MM.1S (cell line): ENCODE measurements around the gene TBL1XR1.

Source experiments
- DNase-seq: peaks from one replicate; pipeline ENCODE4 v3.0.0-alpha.2; 2015
- H2AFZ ChIP-seq: fragments of 300-600 bp; sonication (generic); 2 replicates; pipeline ENCODE4 v1.6.0; 2016; ENCODE audit warnings: antibody characterized with exemption, low read length
- H3F3A ChIP-seq: fragments of 300-600 bp; sonication (generic); 2 replicates; pipeline ENCODE4 v1.6.1; 2016; ENCODE audit warnings: mild to moderate bottlenecking, antibody characterized with exemption, low read length, moderate library complexity, mixed read lengths; ENCODE audit not compliant: insufficient read depth
- H3K27ac ChIP-seq: fragments of 300-600 bp; sonication (generic); 2 replicates; pipeline ENCODE4 v1.5.1; 2016; ENCODE audit warnings: mild to moderate bottlenecking, low read length
- H3K27me3 ChIP-seq: fragments of 300-600 bp; sonication (generic); replicated peaks from 2 replicates; pipeline ENCODE4 v1.6.0; 2016; ENCODE audit warnings: low read length; ENCODE audit not compliant: insufficient read depth
- H3K36me3 ChIP-seq: fragments of 300-600 bp; sonication (generic); replicated peaks from 2 replicates; pipeline ENCODE4 v1.6.1; 2016; ENCODE audit warnings: mild to moderate bottlenecking, low read length, mixed read lengths; ENCODE audit not compliant: insufficient read depth
- H3K4me1 ChIP-seq: fragments of 300-600 bp; sonication (generic); 2 replicates; pipeline ENCODE4 v1.6.1; 2016; ENCODE audit warnings: low read length, mixed read lengths
- H3K4me2 ChIP-seq: fragments of 300-600 bp; sonication (generic); 2 replicates; pipeline ENCODE4 v1.6.0; 2016; ENCODE audit warnings: low read depth, low read length
- H3K4me3 ChIP-seq: fragments of 300-600 bp; sonication (generic); 2 replicates; pipeline ENCODE4 v1.5.1; 2016; ENCODE audit warnings: low read length, mixed read lengths
- H3K79me2 ChIP-seq: fragments of 300-600 bp; sonication (generic); 2 replicates; pipeline ENCODE4 v1.6.1; 2016; ENCODE audit warnings: mixed run types, low read length, mixed read lengths
- H3K9ac ChIP-seq: fragments of 300-600 bp; sonication (generic); 2 replicates; pipeline ENCODE4 v1.6.1; 2016; ENCODE audit warnings: low read length, mixed read lengths
- H3K9me2 ChIP-seq: fragments of 300-600 bp; sonication (generic); replicated peaks from 2 replicates; pipeline ENCODE4 v1.6.1; 2016; ENCODE audit warnings: mild to moderate bottlenecking, low read length, mixed read lengths; ENCODE audit not compliant: insufficient read depth
- H3K9me3 ChIP-seq: fragments of 300-600 bp; sonication (generic); replicated peaks from 2 replicates; pipeline ENCODE4 v1.6.1; 2016; ENCODE audit warnings: mild to moderate bottlenecking, low read length, mixed read lengths; ENCODE audit not compliant: insufficient read depth
- H4K20me1 ChIP-seq: fragments of 300-600 bp; sonication (generic); 2 replicates; pipeline ENCODE4 v1.6.1; 2016; ENCODE audit warnings: mild to moderate bottlenecking, low read length, moderate library complexity, mixed read lengths; ENCODE audit not compliant: insufficient read depth
- EZH2 ChIP-seq: fragments of 300-600 bp; sonication (generic); optimal IDR thresholded peaks from 2 replicates; pipeline ENCODE3; 2017; ENCODE audit warnings: low read depth, mild to moderate bottlenecking, antibody characterized with exemption, low read length, mixed read lengths
- EZH2phosphoT487 ChIP-seq: fragments of 300-600 bp; sonication (generic); IDR thresholded peaks from 2 replicates; pipeline ENCODE4 v1.6.1; 2018; ENCODE audit warnings: antibody characterized with exemption, low read length
- TF ChIP-seq, protein P1 (sequence below): fragments of 300-600 bp; sonication (generic); IDR thresholded peaks from 2 replicates; pipeline ENCODE4 v1.5.1; 2016; ENCODE audit warnings: antibody characterized with exemption, low read length, mixed read lengths

The TBL1XR1 gene

DNA sequence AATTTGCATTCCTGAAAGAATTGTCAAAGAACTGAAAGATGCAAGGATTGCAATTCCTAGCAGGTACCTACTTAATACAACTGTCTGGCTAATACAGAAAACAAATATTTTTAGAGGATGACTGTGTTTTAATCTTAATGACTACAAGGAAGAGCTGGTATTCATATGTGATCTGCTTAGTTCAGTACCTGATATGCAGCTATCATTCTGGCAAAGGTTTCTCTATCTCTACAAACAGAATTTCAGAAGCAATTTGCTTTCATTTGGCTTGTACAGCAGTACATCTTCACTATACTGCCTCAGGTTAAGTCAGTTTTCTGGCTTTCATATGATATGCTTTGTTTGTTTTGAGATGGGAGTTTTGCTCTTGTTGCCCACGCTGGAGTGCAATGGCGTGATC lies 51.3 kb downstream of the TBL1XR1 start:
- Histone ChIP-seq H4K20me1 (peaks cover 32% of the 10 kb centered on the region), H3K4me3 (peak overlapping the region; percentile 19), H3K9me2 (no peaks in the 10 kb centered on the region), H3K36me3 (no peaks in the 10 kb centered on the region; the same call in 1 of the 2 replicates), H3K4me1 (peaks cover 87% of the 10 kb centered on the region), H2AFZ (no peak overlapping the region), H3F3A (peaks cover 67% of the 10 kb centered on the region), H3K79me2 (peaks cover 99% of the 10 kb centered on the region), H3K9me3 (no peaks in the 10 kb centered on the region), H3K4me2 (peak overlapping the region; percentile 80), H3K27me3 (no peaks in the 10 kb centered on the region), H3K9ac (peak overlapping the region; percentile 52), H3K27ac (peak overlapping the region; percentile 90)
- peak; percentile 68 for DNase-seq
- TF ChIP-seq, protein P1, sequence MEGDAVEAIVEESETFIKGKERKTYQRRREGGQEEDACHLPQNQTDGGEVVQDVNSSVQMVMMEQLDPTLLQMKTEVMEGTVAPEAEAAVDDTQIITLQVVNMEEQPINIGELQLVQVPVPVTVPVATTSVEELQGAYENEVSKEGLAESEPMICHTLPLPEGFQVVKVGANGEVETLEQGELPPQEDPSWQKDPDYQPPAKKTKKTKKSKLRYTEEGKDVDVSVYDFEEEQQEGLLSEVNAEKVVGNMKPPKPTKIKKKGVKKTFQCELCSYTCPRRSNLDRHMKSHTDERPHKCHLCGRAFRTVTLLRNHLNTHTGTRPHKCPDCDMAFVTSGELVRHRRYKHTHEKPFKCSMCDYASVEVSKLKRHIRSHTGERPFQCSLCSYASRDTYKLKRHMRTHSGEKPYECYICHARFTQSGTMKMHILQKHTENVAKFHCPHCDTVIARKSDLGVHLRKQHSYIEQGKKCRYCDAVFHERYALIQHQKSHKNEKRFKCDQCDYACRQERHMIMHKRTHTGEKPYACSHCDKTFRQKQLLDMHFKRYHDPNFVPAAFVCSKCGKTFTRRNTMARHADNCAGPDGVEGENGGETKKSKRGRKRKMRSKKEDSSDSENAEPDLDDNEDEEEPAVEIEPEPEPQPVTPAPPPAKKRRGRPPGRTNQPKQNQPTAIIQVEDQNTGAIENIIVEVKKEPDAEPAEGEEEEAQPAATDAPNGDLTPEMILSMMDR: no peak
- TF ChIP-seq EZH2: no peak
- no peak for TF ChIP-seq EZH2phosphoT487

DNA sequence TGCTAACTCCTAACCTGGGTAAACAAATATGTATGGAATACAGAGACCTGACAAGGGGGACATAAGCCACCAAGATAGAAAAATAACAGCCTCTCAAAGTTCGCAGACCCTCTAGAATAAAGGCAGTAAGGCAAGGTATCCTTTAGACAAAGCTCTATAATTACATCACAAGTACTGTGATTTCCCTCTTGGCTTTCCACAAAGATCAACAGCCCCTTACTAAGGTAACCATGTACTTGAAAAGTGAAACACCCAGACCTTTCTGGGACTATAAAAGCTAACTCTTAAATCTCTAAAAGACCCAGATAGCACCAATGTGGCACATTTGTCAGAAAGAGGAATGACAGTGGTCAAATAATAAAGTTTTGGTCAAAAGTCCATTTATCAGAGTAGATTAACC lies 51.9 kb downstream of the TBL1XR1 start:
- TF ChIP-seq EZH2phosphoT487: no peak
- TF ChIP-seq, protein P1: no peak
- TF ChIP-seq EZH2: no peak
- no peaks in the 10 kb centered on the region for H3K9me2 ChIP-seq
- peak overlapping the region; percentile 80 for H3K4me2 ChIP-seq
- peak overlapping the region; percentile 90 for H3K27ac ChIP-seq
- H2AFZ ChIP-seq: no peak overlapping the region
- H3K36me3 ChIP-seq: no peaks in the 10 kb centered on the region; the same call in 1 of the 2 replicates
- no peaks in the 10 kb centered on the region for H3K27me3 ChIP-seq
- peak overlapping the region; percentile 19 for H3K4me3 ChIP-seq
- peaks cover 68% of the 10 kb centered on the region for H3F3A ChIP-seq
- peaks cover 30% of the 10 kb centered on the region for H4K20me1 ChIP-seq
- H3K79me2 ChIP-seq: peaks cover 99% of the 10 kb centered on the region
- DNase-seq: peak; percentile 69
- H3K4me1 ChIP-seq: peaks cover 82% of the 10 kb centered on the region
- peak overlapping the region; percentile 52 for H3K9ac ChIP-seq
- no peaks in the 10 kb centered on the region for H3K9me3 ChIP-seq

DNA sequence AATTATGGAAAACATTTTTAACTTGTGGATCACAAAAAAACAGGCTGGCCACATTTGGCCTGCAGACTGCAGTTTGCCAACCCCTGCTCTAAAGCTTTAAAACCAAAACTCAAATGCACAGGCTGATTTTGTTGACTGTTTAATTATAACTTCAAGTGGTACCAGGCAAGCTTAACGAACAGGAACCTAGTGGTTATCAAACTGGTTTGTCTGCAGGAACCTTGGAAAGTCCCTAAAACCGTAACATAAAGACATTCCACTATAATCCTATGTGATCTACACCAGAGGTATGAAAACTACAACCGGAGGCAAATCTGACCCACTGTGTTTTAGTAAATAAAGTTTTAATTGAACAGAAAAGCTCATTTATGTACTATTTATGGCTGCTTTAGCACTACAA lies 52.4 kb downstream of the TBL1XR1 start:
- Histone ChIP-seq H3K9me2 (no peaks in the 10 kb centered on the region), H3K79me2 (peaks cover 99% of the 10 kb centered on the region), H3K27ac (peak overlapping the region; percentile 90), H3K36me3 (no peaks in the 10 kb centered on the region; the same call in 1 of the 2 replicates), H3K27me3 (no peaks in the 10 kb centered on the region), H2AFZ (no peak overlapping the region), H3K9ac (peak overlapping the region; percentile 52), H4K20me1 (peaks cover 29% of the 10 kb centered on the region), H3K9me3 (no peaks in the 10 kb centered on the region), H3K4me2 (peak overlapping the region; percentile 80), H3K4me3 (peak overlapping the region; percentile 19; the same call in 1 of the 2 replicates), H3F3A (peaks cover 68% of the 10 kb centered on the region), H3K4me1 (peaks cover 78% of the 10 kb centered on the region)
- DNase-seq: peak; percentile 97
- TF ChIP-seq EZH2phosphoT487 (no peak), EZH2 (no peak)
- TF ChIP-seq, protein P1: no peak
